ENCODE data around the gene RGS7.

DNA sequence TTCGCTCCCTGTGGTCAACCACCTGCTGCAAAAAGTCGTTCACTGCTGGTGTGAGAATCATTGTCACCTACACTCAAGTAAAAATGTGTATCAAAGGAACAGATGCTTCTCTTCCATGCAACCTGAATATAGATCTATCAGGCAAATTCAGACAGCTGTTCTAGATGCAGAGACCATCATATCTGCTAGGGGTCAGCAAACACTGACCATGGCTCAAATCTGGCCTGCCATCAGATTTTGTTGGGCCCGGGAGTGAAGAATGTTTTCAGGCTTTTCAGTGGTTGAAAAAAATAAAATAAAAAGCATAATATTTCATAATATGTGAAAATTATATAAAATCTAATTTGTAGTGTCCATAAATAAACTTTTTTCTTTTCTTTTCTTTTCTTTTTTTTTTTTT lies 199.6 kb downstream of the RGS7 start:
- TF ChIP-seq POLR2A (IDR thresholded peaks at IDR 0.05): no peak
- TF ChIP-seq, protein P1, sequence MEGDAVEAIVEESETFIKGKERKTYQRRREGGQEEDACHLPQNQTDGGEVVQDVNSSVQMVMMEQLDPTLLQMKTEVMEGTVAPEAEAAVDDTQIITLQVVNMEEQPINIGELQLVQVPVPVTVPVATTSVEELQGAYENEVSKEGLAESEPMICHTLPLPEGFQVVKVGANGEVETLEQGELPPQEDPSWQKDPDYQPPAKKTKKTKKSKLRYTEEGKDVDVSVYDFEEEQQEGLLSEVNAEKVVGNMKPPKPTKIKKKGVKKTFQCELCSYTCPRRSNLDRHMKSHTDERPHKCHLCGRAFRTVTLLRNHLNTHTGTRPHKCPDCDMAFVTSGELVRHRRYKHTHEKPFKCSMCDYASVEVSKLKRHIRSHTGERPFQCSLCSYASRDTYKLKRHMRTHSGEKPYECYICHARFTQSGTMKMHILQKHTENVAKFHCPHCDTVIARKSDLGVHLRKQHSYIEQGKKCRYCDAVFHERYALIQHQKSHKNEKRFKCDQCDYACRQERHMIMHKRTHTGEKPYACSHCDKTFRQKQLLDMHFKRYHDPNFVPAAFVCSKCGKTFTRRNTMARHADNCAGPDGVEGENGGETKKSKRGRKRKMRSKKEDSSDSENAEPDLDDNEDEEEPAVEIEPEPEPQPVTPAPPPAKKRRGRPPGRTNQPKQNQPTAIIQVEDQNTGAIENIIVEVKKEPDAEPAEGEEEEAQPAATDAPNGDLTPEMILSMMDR (IDR thresholded peaks at IDR 0.05): no peak

Measured in thyroid gland (tissue), 4 donors.